Ascending aorta (tissue), 2 donors: Measurements from ENCODE around the gene PAPSS1. TPM values are rescaled to one million over a fixed set of nuclear protein-coding genes. Genes with fewer than 3 reads are reported as not detected.

Experiments used
- DNase-seq, 2 donors: peaks; one replicate each; pipeline ENCODE4 v3.0.0-alpha.2; 2019; ENCODE audit warnings: low spot score in 2 of 2
- H3K27ac ChIP-seq, 2 donors: fragments of 200-600 bp; sonication (generic); one replicate each; pipeline ENCODE4 v1.5.1; 2016 to 2017; ENCODE audit warnings: mild to moderate bottlenecking in 1 of 2
- H3K27me3 ChIP-seq: fragments of 200-600 bp; sonication (generic); one replicate; pipeline ENCODE4 v1.5.1; 2017
- H3K36me3 ChIP-seq, 2 donors: fragments of 200-600 bp; sonication (generic); one replicate each; pipeline ENCODE4 v1.5.1; 2016
- H3K4me1 ChIP-seq, 2 donors: fragments of 200-600 bp; sonication (generic); one replicate each; pipeline ENCODE4 v1.5.1; 2016 to 2017; ENCODE audit warnings: mild to moderate bottlenecking in 1 of 2
- H3K4me3 ChIP-seq, 2 donors: fragments of 200-600 bp; sonication (generic); one replicate each; pipeline ENCODE4 v1.5.1; 2016 to 2017; ENCODE audit warnings: mild to moderate bottlenecking in 1 of 2
- H3K9me3 ChIP-seq, 2 donors: fragments of 200-600 bp; sonication (generic); one replicate each; pipeline ENCODE4 v1.5.1; 2016
- intact Hi-C: fragments of 100-400 bp; cut with DNase I; formaldehyde crosslinking; loops from one replicate; pipeline ENCODE4 v1.15.1; 2023
- total RNA-seq: library from RNA; depleted of rRNA; stranded (reverse); fragments of >200 nt; gene quantifications from one replicate; pipeline ENCODE4 v1.1.0, GENCODE V29; 2016
- TF ChIP-seq, protein P1 (sequence below), 3 experiments: fragments of 200-600 bp in 2 of 3; fragments of 450-650 bp in 1 of 3; sonication (generic) in 2 of 3; IDR thresholded peaks; one replicate each; pipeline ENCODE4 v1.5.1; 2016 to 2019; ENCODE audit warnings: antibody characterized with exemption in 3 of 3, mild to moderate bottlenecking in 1 of 3, moderate library complexity in 1 of 3

PAPSS1 gene
- total RNA-seq, 1 donor from 2014 or later, result 17.9 TPM

DNA sequence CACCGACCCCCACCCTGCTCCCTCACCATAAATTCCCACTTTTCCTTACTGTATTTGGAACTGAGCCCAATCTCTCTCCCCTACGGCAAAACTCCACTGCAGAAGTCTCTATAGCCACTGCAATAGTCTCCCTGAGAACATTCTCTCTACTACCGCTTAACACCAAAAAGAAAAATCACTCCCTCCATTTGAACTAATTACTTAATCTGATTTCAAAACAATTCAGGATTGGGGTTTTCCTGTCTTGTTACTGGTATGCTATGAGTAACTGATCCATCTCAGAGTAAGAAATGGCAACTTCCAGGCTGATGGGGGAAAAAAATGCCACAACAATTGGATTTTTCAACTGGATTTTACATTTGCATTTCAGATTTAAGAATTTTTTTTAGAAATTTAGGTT, 5.8 kb downstream of the PAPSS1 start:
- no peaks in the 10 kb centered on the region for H3K9me3 ChIP-seq
- no peaks in the 10 kb centered on the region for H3K36me3 ChIP-seq
- H3K4me3 ChIP-seq, result no peak overlapping the region
- TF ChIP-seq, protein P1, sequence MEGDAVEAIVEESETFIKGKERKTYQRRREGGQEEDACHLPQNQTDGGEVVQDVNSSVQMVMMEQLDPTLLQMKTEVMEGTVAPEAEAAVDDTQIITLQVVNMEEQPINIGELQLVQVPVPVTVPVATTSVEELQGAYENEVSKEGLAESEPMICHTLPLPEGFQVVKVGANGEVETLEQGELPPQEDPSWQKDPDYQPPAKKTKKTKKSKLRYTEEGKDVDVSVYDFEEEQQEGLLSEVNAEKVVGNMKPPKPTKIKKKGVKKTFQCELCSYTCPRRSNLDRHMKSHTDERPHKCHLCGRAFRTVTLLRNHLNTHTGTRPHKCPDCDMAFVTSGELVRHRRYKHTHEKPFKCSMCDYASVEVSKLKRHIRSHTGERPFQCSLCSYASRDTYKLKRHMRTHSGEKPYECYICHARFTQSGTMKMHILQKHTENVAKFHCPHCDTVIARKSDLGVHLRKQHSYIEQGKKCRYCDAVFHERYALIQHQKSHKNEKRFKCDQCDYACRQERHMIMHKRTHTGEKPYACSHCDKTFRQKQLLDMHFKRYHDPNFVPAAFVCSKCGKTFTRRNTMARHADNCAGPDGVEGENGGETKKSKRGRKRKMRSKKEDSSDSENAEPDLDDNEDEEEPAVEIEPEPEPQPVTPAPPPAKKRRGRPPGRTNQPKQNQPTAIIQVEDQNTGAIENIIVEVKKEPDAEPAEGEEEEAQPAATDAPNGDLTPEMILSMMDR (IDR thresholded peaks at IDR 0.05), result no peak
- no peak for DNase-seq
- no peak overlapping the region for H3K27ac ChIP-seq
- H3K4me1 ChIP-seq, result peaks cover 2 to 9% of the 10 kb centered on the region in 2 donors
- intact Hi-C loops, result no loop called here
- no peaks in the 10 kb centered on the region for H3K27me3 ChIP-seq

DNA sequence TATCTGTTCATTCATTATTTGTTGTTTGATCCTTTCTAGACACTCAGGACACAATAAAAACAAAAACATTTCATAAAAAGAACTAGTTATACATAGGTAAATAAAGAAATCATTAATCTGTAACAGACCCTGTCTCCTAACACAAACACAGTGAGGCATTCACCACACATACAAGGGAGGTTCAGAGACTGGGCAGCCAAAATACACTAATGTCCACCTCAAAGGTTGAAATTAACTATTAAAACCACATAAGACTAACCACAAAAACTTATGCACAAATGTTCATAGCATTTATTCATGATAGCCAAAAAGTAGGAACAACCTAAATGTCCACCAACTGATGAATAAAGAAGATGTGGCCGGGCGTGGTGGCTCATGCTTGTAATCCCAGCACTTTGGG, 7.8 kb downstream of the PAPSS1 start:
- peaks cover 0 to 6% of the 10 kb centered on the region in 2 donors for H3K9me3 ChIP-seq
- H3K4me3 ChIP-seq, result no peak overlapping the region
- no peaks in the 10 kb centered on the region for H3K4me1 ChIP-seq
- DNase-seq, result no peak
- no peak overlapping the region for H3K27ac ChIP-seq
- H3K27me3 ChIP-seq, result no peaks in the 10 kb centered on the region
- no peaks in the 10 kb centered on the region for H3K36me3 ChIP-seq
- TF ChIP-seq, protein P1 (IDR thresholded peaks at IDR 0.05), result no peak
- intact Hi-C loops, result no loop called here

DNA sequence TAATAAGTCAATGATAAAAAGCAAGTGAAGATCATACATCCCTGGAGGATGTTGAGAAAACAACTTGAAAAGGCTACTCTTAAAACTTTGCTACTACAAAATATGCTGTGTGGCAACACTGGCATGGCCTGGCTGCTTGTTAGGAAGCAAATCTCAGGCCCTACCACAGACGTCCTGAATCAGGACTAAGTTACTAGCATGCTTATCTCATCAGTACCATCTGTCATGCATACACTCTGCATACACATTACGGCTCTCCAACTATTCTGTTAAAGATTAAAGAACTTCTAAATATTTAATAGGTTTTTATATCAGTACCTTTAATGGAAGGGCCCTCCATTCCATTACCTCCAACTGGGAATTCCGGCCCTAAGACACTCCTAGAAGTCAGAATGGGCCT, 8.2 kb downstream of the PAPSS1 start:
- no peak overlapping the region for H3K27ac ChIP-seq
- TF ChIP-seq, protein P1 (IDR thresholded peaks at IDR 0.05), result no peak
- H3K4me1 ChIP-seq, result no peaks in the 10 kb centered on the region
- no peak for DNase-seq
- no peak overlapping the region for H3K4me3 ChIP-seq
- intact Hi-C loops, result no loop called here
- H3K9me3 ChIP-seq, result peaks cover 3 to 8% of the 10 kb centered on the region in 2 donors
- no peaks in the 10 kb centered on the region for H3K27me3 ChIP-seq
- H3K36me3 ChIP-seq, result no peaks in the 10 kb centered on the region

DNA sequence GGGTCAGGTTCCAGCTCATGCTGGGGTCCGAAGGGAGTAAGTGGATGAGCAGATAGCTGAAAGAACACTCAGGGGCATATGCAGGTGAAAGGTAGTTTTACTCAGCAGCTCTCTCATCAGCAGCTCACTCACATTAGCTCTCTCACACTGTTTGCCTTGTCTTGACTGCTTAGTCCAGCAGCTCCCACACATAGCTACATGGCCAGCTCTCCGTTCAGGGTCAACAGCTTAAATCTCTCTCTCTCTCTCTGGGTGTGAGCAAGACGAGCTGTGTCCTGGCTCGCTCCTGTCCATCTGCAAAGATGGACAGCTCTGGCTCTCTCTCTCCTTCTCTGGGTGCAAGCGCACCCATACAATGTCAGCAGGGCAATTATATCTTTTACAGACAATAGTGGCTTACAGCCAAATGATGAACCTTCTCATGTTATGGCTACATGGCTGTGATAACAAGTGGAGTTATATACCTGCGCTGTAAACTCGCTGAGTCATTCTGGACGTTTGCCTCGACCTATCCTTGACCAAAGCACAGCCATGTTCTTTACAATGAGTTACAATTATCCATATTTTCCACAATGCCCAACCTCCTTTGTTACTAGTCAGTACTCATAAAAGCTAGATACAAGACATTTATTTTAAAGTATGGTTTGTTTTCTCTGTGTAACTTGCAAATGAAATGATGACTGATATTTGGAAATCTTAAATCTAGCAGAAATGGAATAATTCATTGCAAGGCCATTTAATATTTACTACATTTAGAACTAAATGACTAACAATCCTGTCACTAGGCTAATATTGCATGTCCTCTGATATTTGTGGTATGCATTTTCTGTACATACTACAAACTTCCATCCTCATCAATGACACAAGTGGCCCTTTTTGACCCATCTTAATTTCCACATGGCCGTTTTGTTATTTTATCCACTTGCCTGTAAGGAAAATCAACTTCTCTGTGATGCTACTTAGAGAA, 9.3 kb downstream of the PAPSS1 start:
- no peak overlapping the region for H3K27ac ChIP-seq
- TF ChIP-seq, protein P1 (IDR thresholded peaks at IDR 0.05), result no peak
- H3K27me3 ChIP-seq, result no peaks in the 10 kb centered on the region
- no peak for DNase-seq
- H3K9me3 ChIP-seq, result peaks cover 12 to 18% of the 10 kb centered on the region in 2 donors
- intact Hi-C loops, result no loop called here
- H3K4me3 ChIP-seq, result no peak overlapping the region
- H3K4me1 ChIP-seq, result no peaks in the 10 kb centered on the region
- H3K36me3 ChIP-seq, result no peaks in the 10 kb centered on the region

DNA sequence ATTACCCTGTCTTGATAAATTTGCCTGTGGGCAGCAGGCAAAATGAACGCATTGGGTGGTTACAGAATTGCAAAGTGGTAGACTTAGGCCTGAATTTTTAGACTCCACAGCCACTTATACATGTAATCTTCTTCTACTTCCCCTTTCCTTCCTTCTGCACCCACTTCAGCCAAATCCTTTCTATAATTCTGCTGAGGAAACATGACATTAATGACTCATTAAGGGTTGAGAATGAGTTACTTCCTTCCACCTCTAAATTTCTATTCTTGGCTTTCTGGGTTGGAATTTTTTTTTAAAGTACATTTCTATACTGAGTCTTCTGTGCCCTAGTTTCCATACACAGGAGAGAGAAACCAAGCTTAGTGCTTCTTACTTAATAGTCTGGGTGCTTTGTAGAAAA, 10.1 kb downstream of the PAPSS1 start:
- TF ChIP-seq, protein P1 (IDR thresholded peaks at IDR 0.05), result no peak
- Histone ChIP-seq H3K36me3 (no peaks in the 10 kb centered on the region), H3K4me3 (no peak overlapping the region), H3K27ac (no peak overlapping the region), H3K27me3 (no peaks in the 10 kb centered on the region), H3K9me3 (peaks cover 18 to 27% of the 10 kb centered on the region in 2 donors), H3K4me1 (no peaks in the 10 kb centered on the region)
- intact Hi-C loops, result no loop called here
- DNase-seq, result no peak
